ENCODE measurements around the gene VANGL1. TPM values are rescaled to one million over a fixed set of nuclear protein-coding genes. Genes with fewer than 3 reads are reported as not detected.
"Not testable (repeated sequence)": the region's sequence is repeated elsewhere in the genome, so short reads cannot be mapped to it uniquely, and the experiment has no call there.

The VANGL1 gene
- 5.5 TPM for total RNA-seq
- long read RNA-seq, full-length matches to known transcripts: 4 of 10 reads
- long read RNA-seq, partial matches to known transcripts: 2 of 10 reads
- long read RNA-seq, other reads (novel, unspliced or antisense): 4 of 10 reads

GRCh38 chr1:115641762-115642167 is at the start of gene VANGL1:
Gene VANGL1 (plus strand): TSS chr1:115641970. CDS start chr1:115651414, 9,444 bp downstream.
- ATAC-seq (peak; percentile 91), DNase-seq (peak; percentile 90)
- intact Hi-C loops (cut with micrococcal nuclease): no loop called here

DNA sequence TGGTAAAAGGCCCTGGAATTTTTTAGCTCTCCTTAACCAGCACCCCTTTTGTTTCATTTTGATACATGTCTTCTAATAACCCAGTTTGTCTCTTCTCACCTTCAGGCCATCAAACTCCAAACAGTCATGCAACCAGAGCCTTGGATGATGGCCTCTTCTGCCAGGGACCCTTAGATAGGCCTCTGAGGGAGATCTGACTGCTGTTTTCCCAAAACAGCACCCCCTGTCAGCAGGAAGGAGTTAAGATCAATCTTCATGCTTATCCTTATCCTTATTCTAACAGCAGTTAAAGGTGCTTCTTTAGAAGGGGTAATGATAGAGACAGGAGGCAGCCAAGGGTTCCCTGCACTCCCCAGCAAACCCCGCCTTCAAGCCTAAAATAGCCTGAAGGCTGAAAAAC is 49.5 kb upstream of the VANGL1 start:
- ATAC-seq: no peak
- intact Hi-C loops (cut with micrococcal nuclease): loop anchor here (10.0 kb wide), 2 partner anchors 107 to 617 kb away; no protein-coding TSS in a partner anchor
- DNase-seq: no peak

DNA sequence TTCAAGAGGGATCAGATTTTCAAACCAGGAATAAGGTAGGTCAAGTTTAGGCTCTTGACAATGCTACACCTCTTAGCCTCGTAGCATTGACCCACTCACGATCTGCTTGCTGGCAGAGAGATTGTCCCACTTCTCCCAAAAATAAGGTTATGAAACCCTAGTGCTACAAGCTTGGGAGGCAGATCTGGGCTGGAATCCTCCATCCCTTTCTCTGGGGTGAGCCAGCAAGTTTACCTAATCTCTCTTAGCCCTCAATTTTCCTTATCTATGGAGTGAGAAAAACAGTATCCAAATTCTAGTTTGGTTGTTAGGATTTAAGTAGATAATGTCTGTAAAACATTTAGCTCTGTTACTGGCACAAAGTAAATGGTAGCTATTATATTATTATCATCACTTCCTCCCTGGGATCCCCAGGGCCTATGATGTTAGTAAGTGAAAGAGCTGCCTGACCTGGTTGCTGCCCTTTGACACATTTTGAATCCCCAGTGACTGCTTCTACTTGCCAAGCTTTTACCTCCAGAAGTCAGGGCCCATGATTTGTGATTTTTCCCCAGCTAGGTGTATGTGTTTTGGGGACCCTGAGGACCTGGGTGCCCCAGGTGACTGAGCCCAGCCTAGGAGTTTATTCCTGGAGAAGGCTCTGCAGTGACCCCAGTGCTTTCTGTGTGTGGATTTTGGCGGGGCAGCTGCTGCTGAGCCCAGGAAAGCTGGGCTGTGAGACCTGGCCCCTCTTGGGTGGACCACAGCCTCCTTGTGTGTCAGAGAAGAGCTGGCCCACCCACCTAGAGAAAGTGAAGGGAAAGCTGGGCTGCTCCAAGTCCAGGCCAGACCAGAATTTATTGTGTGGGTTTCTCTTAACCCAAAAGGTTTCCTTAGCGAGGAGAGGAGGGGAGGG is 48.2 kb upstream of the VANGL1 start:
- intact Hi-C loops (cut with micrococcal nuclease): loop anchor here (10.0 kb wide), 2 partner anchors 109 to 619 kb away; no protein-coding TSS in a partner anchor
- DNase-seq (no peak), ATAC-seq (peak; percentile 60)

- no peak for DNase-seq
- ATAC-seq: no peak
- intact Hi-C loops (cut with micrococcal nuclease): loop anchor here (10.0 kb wide), 2 partner anchors 110 to 620 kb away; no protein-coding TSS in a partner anchor
These were observed 47.2 kb upstream of the VANGL1 start for GRCh38 chr1:115594600-115594999.

- intact Hi-C loops (cut with micrococcal nuclease): loop anchor here (10.0 kb wide), 2 partner anchors 111 to 621 kb away; no protein-coding TSS in a partner anchor
- DNase-seq: peak; percentile 92
- ATAC-seq: peak; percentile 90
These were observed 46.3 kb upstream of the VANGL1 start for GRCh38 chr1:115595279-115596079.

DNA sequence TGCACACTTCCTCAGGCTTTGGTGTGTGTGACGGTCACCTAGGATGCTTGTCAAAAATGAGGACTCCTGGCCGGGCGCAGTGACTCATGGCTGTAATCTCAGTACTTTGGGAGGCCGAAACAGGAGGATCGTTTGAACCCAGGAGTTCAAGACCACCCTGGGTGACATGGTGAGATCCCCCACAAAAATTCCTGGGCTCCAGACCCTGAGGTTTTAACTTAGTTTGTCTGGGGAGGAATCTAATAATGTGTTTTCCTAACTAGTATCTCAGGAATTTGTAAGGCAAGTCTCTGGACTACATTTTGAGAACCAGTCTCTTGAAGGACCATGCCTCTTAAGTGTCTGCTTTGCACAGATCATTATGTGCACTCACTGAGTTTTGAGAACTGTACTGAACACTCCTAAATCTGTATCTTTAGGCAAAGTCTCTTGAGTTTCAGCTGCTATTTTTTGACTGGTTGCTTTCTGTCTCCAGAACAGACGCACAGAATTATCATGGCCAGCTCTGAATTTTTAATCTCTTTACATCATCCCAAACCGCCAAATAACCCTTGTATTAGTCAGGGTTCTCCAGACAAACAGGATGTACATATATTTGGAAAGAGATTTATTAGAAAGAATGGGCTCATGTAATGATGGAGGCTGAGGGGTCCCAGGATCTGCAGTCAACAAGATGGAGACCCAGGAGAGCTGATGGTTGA is 45.5 kb upstream of the VANGL1 start:
- DNase-seq: no peak
- intact Hi-C loops (cut with micrococcal nuclease): loop anchor here (10.0 kb wide), 2 partner anchors 111 to 621 kb away; no protein-coding TSS in a partner anchor
- ATAC-seq: no peak

- ATAC-seq (no peak), DNase-seq (no peak)
- intact Hi-C loops (cut with micrococcal nuclease): no loop called here
These were observed 37.3 kb upstream of the VANGL1 start for GRCh38 chr1:115604508-115604907.

DNA sequence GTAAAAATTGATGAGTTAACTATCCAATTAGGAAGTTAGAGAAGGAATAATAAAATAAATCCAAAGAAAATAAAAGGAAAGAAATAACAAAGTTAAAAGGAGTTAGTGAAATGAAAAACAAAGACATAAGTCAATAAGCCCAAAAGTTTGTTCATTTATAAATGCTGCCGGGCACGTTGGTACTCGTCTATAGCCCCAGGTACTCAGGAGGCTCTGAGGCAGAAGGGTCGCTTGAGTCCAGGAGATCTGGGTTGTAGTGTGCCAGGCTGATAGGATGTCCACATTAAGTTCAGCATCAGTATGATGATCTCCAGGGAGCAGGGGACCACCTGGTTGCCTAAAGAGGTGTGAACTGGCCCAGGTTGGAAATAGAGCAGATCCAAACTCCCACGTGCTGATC is 35.5 kb upstream of the VANGL1 start:
- no peak for DNase-seq
- intact Hi-C loops (cut with micrococcal nuclease): loop anchor here (5.0 kb wide), 2 partner anchors 101 to 166 kb away; no protein-coding TSS in a partner anchor
- no peak for ATAC-seq

DNA sequence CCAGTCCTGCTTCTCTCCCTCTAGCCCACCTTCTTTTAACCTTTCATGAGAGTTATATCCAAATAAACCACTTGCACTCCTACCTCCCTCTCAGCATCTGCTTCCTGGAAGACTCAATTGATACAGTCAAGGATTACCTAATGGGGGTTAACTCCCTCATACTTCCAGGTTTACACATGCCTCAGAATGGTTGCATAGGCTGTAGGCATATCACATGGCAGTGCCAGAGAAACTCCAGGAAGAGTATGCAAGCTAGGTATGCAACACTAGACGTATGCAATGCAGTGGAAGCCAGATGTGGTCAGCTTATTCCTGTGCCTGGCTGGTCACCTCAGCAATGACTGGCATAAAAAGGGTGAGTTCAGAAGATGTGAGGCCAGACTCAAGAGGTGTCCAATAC is 32.7 kb upstream of the VANGL1 start:
- intact Hi-C loops (cut with micrococcal nuclease): loop anchor here (5.0 kb wide), 2 partner anchors 98 to 163 kb away; no protein-coding TSS in a partner anchor
- DNase-seq (no peak), ATAC-seq (no peak)

DNA sequence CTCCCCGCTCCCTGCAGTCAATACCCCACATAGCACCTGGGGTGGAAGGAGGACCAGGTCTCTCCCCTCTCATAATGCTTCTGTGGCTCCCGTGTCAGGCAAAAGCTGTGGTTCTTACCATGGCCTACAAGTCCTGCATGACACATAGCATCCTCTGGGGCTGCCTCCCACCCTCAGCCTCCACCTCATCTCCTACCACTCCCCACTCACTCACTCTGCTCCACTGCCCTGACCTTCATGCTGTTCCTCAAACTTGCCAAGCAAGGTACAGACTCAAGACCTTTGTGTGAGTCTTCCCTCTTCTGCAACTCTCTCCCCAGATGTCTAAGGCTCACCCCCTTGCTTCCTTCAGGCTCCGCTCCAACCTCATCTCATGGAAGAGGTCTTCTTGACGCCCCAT is 28.0 kb upstream of the VANGL1 start:
- intact Hi-C loops (cut with micrococcal nuclease): no loop called here
- DNase-seq: no peak
- no peak for ATAC-seq

GRCh38 chr1:115620453-115620852 is 21.3 kb upstream of the VANGL1 start:
- intact Hi-C loops (cut with micrococcal nuclease): no loop called here
- DNase-seq: no peak
- ATAC-seq: no peak

DNA sequence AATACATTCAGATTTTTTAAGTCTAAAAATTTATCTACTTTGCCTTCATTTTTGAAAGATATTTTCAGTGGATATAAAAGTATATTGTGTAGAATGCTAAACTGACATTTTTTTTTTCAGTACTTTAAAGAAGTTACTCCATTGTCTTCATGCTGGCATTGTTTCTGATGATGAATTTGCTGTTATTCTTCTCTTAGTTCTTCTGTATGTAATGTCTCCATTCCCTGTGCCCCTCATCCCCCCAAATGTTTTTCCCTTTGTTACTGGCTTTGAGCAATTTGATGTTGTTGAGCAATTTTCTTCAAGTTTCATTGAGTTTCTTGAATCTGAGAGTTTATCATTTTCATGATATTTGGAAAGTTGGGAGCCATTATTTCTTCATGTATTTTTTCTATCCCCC is 20.8 kb upstream of the VANGL1 start:
- DNase-seq: no peak
- intact Hi-C loops (cut with micrococcal nuclease): no loop called here

DNA sequence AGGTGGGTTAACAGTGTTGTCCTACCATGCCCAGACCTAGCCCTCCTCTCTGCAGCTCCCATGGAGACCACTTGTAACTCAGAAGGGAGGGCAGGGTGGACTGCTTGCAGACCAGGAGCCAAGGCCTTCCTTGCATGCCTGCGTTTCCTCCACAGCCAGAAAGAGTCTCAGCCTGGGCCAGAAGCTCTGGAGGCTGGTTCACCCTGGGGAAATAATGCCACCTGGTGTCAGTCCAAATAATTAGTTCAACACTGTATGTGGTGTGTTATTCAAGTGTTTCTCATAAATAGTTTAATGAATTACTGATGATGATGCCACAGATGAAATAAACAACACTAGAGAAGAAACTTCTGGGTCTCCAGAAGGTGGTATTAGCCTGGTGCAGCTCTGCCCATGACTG is 16.9 kb upstream of the VANGL1 start:
- no peak for DNase-seq
- peak; percentile 70 for ATAC-seq
- intact Hi-C loops (cut with micrococcal nuclease): no loop called here

More for the DNA sequence above, 20.8 kb upstream of the VANGL1 start:
- ATAC-seq: no peak

GRCh38 chr1:115630342-115630741 is 11.4 kb upstream of the VANGL1 start:
- intact Hi-C loops (cut with micrococcal nuclease): no loop called here
- ATAC-seq (peak; percentile 25), DNase-seq (no peak)

GRCh38 chr1:115632251-115633026 is 9.3 kb upstream of the VANGL1 start:
- intact Hi-C loops (cut with micrococcal nuclease): no loop called here
- ATAC-seq: no peak
- no peak for DNase-seq

DNA sequence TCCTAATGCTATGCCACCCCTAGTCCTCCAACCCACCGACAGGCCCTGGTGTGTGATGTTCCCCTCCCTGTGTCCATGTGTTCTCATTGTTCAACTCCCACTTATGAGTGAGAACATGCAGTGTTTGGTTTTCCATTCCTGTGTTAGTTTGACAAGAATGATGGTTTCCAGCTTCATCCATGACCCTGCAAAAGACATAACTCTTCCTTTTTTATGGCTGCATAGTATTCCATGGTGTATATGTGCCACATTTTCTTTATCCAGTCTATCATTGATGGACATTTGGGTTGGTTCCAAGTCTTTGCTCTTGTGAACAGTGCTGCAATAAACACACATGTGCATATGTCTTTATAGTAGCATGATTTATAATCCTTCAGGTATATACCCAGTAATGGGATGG is 8.2 kb upstream of the VANGL1 start:
- intact Hi-C loops (cut with micrococcal nuclease); ATAC-seq: not testable (repeated sequence)

GRCh38 chr1:115637247-115637646 is 4.5 kb upstream of the VANGL1 start:
- DNase-seq; ATAC-seq; intact Hi-C loops (cut with micrococcal nuclease): not testable (repeated sequence)

More for the DNA sequence above, 8.2 kb upstream of the VANGL1 start:
- not testable (repeated sequence) for DNase-seq

GRCh38 chr1:115640384-115640783 is 1.4 kb upstream of the VANGL1 start:
- intact Hi-C loops (cut with micrococcal nuclease): no loop called here
- ATAC-seq (no peak), DNase-seq (no peak)

Data from left ventricle myocardium superior (tissue), 1 donor.